Natural killer cell (primary cell): Measurements from ENCODE around the gene KIF25. TPM values are rescaled to one million over a fixed set of nuclear protein-coding genes. Genes with fewer than 3 reads are reported as not detected.

Experiments used
- ATAC-seq, 3 donors: fragments of 150-1000 bp in 2 of 3; fragments of 200-7000 bp in 1 of 3; cut with Tn5 transposase; 1 replicate in 1 of 3; 2 replicates in 2 of 3; pipeline ENCODE4 v1.10.0; 2021; ENCODE audit warnings: mild to moderate bottlenecking in 2 of 3, moderate library complexity in 2 of 3
- DNase-seq, 2 donors: peaks; one replicate each; pipeline versions ENCODE4 v3.0.0 to v3.0.0-alpha.2; 2013 to 2021; ENCODE audit warnings: mixed read lengths in 1 of 2
- H3K27ac ChIP-seq: one replicate; pipeline ENCODE4 v1.5.1; 2013; ENCODE audit warnings: mild to moderate bottlenecking, low read length
- H3K27me3 ChIP-seq: one replicate; pipeline ENCODE4 v1.6.1; 2013; ENCODE audit warnings: low read length; ENCODE audit not compliant: control insufficient read depth, insufficient read depth
- H3K36me3 ChIP-seq: one replicate; pipeline ENCODE4 v1.6.1; 2013; ENCODE audit warnings: low read length; ENCODE audit not compliant: control insufficient read depth, insufficient read depth
- H3K4me1 ChIP-seq: one replicate; pipeline ENCODE4 v1.6.1; 2013; ENCODE audit warnings: low read length; ENCODE audit not compliant: control insufficient read depth, insufficient read depth
- H3K4me3 ChIP-seq: one replicate; pipeline ENCODE4 v1.5.1; 2013; ENCODE audit warnings: low read length
- H3K9me3 ChIP-seq: one replicate; pipeline ENCODE4 v1.6.1; 2013; ENCODE audit warnings: low read length; ENCODE audit not compliant: control insufficient read depth, insufficient read depth
- H3K27ac Mint-ChIP-seq, 2 donors: one replicate each; pipeline ENCODE4 v1.8.0; 2022; ENCODE audit warnings: mild to moderate bottlenecking in 2 of 2, mixed read lengths in 2 of 2, moderate library complexity in 1 of 2
- H3K27me3 Mint-ChIP-seq, 2 donors: one replicate each; pipeline ENCODE4 v1.8.0; 2022; ENCODE audit warnings: low read depth in 2 of 2, mixed read lengths in 2 of 2
- H3K36me3 Mint-ChIP-seq: one replicate; pipeline ENCODE4 v1.8.0; 2022; ENCODE audit warnings: mixed read lengths
- H3K4me1 Mint-ChIP-seq, 2 donors: one replicate each; pipeline ENCODE4 v1.8.0; 2022; ENCODE audit warnings: mixed read lengths in 2 of 2
- H3K4me3 Mint-ChIP-seq: one replicate; pipeline ENCODE4 v1.8.0; 2022; ENCODE audit warnings: mild to moderate bottlenecking, moderate library complexity, mixed read lengths
- H3K9me3 Mint-ChIP-seq, 2 donors: one replicate each; pipeline ENCODE4 v1.8.0; 2022; ENCODE audit warnings: mixed read lengths in 2 of 2
- WGBS: methylation state at CpG from one replicate; pipeline ENCODE4 v1.1.7; 2013; ENCODE audit warnings: missing lambda C conversion rate; ENCODE audit not compliant: insufficient coverage; 5-methylcytosine and 5-hydroxymethylcytosine counted together
- intact Hi-C: fragments of 100-400 bp; cut with micrococcal nuclease; formaldehyde crosslinking; loops from one replicate; pipeline ENCODE4 v1.14.2; 2022
- total RNA-seq, 4 donors: library from RNA; stranded (reverse); fragments of 120-200 nt in 1 of 4; gene quantifications; one replicate each; pipeline versions ENCODE4 v1.2.3 to v1.2.4, GENCODE V29; 2013 to 2022
- TF ChIP-seq, protein P1 (sequence below): fragments of 200-600 bp; IDR thresholded peaks from one replicate; pipeline ENCODE4 v1.8.0; 2022; ENCODE audit warnings: antibody characterized with exemption

KIF25 gene
- total RNA-seq, 3 donors from 2014 or later (not counting 1 experiment from before 2014, with no cell fraction given) = not detected

DNA sequence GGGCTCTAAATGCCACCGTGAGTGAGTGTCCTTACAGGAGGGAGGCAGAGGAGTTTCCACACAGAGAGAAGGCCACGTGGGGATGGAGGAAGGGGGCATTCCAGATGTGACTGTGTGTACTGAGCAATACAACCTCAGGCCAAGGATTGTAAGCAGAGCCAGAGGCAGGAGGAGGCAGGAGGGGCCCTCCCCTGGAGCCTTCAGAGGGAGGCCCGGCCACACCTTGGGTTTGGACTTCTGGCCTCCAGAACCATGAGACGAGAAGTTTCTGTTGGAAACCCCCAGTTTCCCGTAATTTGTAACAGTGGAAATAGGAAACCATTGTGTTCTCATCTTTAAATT is 9.3 kb upstream of the KIF25 start:
- Mint-ChIP-seq H3K4me3 (no peak overlapping the region), H3K4me1 (no peaks in the 10 kb centered on the region), H3K9me3 (no peaks in the 10 kb centered on the region), H3K36me3 (no peaks in the 10 kb centered on the region), H3K27me3 (no peaks in the 10 kb centered on the region), H3K27ac (no peak overlapping the region)
- Histone ChIP-seq H3K9me3 (peaks cover 7% of the 10 kb centered on the region), H3K27ac (no peak overlapping the region), H3K4me1 (no peaks in the 10 kb centered on the region), H3K36me3 (no peaks in the 10 kb centered on the region), H3K27me3 (no peaks in the 10 kb centered on the region), H3K4me3 (no peak overlapping the region)
- intact Hi-C loops = no loop called here
- 90% methylated on average over 5 of the region's 5 CpGs for WGBS
- TF ChIP-seq, protein P1, sequence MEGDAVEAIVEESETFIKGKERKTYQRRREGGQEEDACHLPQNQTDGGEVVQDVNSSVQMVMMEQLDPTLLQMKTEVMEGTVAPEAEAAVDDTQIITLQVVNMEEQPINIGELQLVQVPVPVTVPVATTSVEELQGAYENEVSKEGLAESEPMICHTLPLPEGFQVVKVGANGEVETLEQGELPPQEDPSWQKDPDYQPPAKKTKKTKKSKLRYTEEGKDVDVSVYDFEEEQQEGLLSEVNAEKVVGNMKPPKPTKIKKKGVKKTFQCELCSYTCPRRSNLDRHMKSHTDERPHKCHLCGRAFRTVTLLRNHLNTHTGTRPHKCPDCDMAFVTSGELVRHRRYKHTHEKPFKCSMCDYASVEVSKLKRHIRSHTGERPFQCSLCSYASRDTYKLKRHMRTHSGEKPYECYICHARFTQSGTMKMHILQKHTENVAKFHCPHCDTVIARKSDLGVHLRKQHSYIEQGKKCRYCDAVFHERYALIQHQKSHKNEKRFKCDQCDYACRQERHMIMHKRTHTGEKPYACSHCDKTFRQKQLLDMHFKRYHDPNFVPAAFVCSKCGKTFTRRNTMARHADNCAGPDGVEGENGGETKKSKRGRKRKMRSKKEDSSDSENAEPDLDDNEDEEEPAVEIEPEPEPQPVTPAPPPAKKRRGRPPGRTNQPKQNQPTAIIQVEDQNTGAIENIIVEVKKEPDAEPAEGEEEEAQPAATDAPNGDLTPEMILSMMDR = no peak
- ATAC-seq (no peak), DNase-seq (no peak)

GRCh38 chr6:167988945-167989841 is 8.3 kb upstream of the KIF25 start:
- Mint-ChIP-seq H3K4me1 (no peaks in the 10 kb centered on the region), H3K9me3 (no peaks in the 10 kb centered on the region), H3K36me3 (no peaks in the 10 kb centered on the region), H3K27me3 (no peaks in the 10 kb centered on the region), H3K4me3 (no peak overlapping the region), H3K27ac (no peak overlapping the region)
- Histone ChIP-seq H3K4me3 (no peak overlapping the region), H3K4me1 (no peaks in the 10 kb centered on the region), H3K27me3 (no peaks in the 10 kb centered on the region), H3K27ac (no peak overlapping the region), H3K36me3 (no peaks in the 10 kb centered on the region), H3K9me3 (peaks cover 6% of the 10 kb centered on the region)
- intact Hi-C loops = no loop called here
- DNase-seq = no peak
- no peak for ATAC-seq
- whole genome bisulfite sequencing = 90% methylated on average over 36 of the region's 36 CpGs
- TF ChIP-seq, protein P1 = no peak

DNA sequence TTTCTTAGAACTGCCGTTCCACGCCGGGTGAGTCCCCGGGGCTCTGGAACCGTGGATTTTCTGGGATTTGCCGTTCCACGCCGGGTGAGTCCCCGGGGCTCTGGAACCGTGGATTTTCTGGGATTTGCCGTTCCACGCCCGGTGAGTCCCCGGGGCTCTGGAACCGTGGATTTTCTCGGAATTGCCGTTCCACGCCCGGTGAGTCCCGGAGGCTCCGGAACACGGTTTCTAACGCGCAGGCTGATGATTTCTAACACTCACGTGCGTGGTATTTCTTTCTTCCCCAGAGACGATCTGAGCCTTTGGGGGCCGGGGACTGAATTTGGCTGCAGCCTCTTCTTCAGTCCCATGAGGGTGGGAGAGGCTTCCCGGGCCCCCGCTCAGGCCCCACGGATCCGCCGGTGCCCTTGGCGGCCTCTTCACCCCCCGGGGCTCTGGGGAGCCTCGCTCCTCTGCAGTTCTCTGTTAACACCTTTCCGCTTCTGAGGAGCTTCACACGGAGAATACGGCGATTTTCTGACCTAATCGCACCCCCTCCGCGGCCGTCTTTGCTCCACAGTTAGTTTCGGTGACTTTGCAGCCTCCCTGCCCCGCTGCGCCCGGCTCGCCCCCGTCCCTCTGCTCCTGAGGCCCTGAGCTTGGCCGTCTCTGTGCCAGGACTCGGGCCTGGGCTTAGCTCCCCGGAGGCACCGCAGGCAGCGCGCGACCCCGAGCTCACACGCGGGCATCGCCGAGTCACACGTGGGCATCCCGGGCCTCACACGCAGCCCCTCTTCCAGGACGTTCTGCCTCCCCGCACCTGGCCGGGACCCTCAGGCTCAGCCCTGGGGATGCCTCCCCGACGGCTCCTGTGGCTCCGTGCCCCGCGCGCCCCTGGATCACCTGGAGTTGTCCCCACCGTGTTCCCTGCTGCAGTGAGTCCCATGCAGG is 7.2 kb upstream of the KIF25 start:
- H3K9me3 ChIP-seq = peaks cover 3% of the 10 kb centered on the region
- DNase-seq (no peak), ATAC-seq (no peak)
- WGBS = 94% methylated on average over 75 of the region's 75 CpGs
- no peaks in the 10 kb centered on the region for H3K36me3 Mint-ChIP-seq
- H3K4me3 ChIP-seq = no peak overlapping the region
- H3K27ac Mint-ChIP-seq = no peak overlapping the region
- no peaks in the 10 kb centered on the region for H3K9me3 Mint-ChIP-seq
- no peak overlapping the region for H3K27ac ChIP-seq
- TF ChIP-seq, protein P1 = no peak
- H3K4me3 Mint-ChIP-seq = no peak overlapping the region
- H3K27me3 Mint-ChIP-seq = no peaks in the 10 kb centered on the region
- H3K27me3 ChIP-seq = no peaks in the 10 kb centered on the region
- no peaks in the 10 kb centered on the region for H3K4me1 Mint-ChIP-seq
- no peaks in the 10 kb centered on the region for H3K4me1 ChIP-seq
- H3K36me3 ChIP-seq = no peaks in the 10 kb centered on the region
- intact Hi-C loops = no loop called here
